ENCODE results near the gene NBEA. TPM values are rescaled to one million over a fixed set of nuclear protein-coding genes. Genes with fewer than 3 reads are reported as not detected.

Gene NBEA
- total RNA-seq, 1 experiment from 2014 or later, result 4.4 TPM

DNA sequence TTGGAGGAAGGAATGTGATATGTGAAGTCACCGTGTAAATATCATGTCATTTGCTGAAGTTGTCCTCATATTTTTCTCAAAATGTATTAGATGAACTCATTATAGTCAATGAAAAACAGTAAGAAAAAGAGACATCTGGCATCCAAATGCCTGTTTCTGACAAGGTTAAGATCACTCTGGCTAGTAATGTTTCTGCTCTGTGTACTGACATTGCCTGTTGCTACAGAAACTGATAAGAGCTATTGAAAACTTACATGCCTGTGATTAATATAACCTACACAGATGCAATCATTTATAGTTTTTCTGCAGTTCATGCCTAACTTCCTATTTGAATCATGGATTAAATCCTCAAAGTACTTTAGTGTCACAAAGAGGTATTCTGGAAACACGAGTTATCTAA, 249.8 kb downstream of the NBEA start:
- no TSS peak for BruUV-seq (replicated peaks)
- no peak overlapping the region for H3K4me2 ChIP-seq (ENCODE audit: low read length)
- H3K4me1 ChIP-seq (ENCODE audit: insufficient read depth, low read length), result no peaks in the 10 kb centered on the region
- H3K4me3 ChIP-seq (ENCODE audit: low read length), result no peak overlapping the region
- ChIA-PET CTCF (no interaction called here), POLR2A (ENCODE audit: unreplicated experiment) (no interaction called here)
- H3K9me3 ChIP-seq (ENCODE audit: low read length), result no peaks in the 10 kb centered on the region
- TF ChIP-seq EZH2phosphoT487 (IDR thresholded peaks at IDR 0.05; ENCODE audit: borderline replicate concordance, low read length) (no peak), EZH2 (IDR thresholded peaks at IDR 0.05; ENCODE audit: low read length, unreplicated experiment) (no peak)
- TF ChIP-seq, protein P1, sequence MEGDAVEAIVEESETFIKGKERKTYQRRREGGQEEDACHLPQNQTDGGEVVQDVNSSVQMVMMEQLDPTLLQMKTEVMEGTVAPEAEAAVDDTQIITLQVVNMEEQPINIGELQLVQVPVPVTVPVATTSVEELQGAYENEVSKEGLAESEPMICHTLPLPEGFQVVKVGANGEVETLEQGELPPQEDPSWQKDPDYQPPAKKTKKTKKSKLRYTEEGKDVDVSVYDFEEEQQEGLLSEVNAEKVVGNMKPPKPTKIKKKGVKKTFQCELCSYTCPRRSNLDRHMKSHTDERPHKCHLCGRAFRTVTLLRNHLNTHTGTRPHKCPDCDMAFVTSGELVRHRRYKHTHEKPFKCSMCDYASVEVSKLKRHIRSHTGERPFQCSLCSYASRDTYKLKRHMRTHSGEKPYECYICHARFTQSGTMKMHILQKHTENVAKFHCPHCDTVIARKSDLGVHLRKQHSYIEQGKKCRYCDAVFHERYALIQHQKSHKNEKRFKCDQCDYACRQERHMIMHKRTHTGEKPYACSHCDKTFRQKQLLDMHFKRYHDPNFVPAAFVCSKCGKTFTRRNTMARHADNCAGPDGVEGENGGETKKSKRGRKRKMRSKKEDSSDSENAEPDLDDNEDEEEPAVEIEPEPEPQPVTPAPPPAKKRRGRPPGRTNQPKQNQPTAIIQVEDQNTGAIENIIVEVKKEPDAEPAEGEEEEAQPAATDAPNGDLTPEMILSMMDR (conservative IDR thresholded peaks at IDR 0.05; ENCODE audit: low read depth, low read length), result no peak
- no peaks in the 10 kb centered on the region for H3F3A ChIP-seq (ENCODE audit: low read length, unreplicated experiment)
- DNase-seq, result no peak
- H3K9ac ChIP-seq (ENCODE audit: low read length), result no peak overlapping the region
- H3K27me3 ChIP-seq (ENCODE audit: low read length), result no peaks in the 10 kb centered on the region
- H3K9me2 ChIP-seq (replicated peaks; ENCODE audit: low read length), result no peaks in the 10 kb centered on the region
- H3K36me3 ChIP-seq (ENCODE audit: low read depth, low read length), result no peaks in the 10 kb centered on the region
- H2AFZ ChIP-seq (ENCODE audit: low read length), result no peak overlapping the region
- H4K20me1 ChIP-seq (ENCODE audit: low read length), result no peaks in the 10 kb centered on the region
- intact Hi-C loops (cut with micrococcal nuclease), result no loop called here
- no peak overlapping the region for H3K27ac ChIP-seq (ENCODE audit: low read length)
- ATAC-seq, result no peak
- H3K79me2 ChIP-seq (ENCODE audit: low read length), result no peaks in the 10 kb centered on the region

DNA sequence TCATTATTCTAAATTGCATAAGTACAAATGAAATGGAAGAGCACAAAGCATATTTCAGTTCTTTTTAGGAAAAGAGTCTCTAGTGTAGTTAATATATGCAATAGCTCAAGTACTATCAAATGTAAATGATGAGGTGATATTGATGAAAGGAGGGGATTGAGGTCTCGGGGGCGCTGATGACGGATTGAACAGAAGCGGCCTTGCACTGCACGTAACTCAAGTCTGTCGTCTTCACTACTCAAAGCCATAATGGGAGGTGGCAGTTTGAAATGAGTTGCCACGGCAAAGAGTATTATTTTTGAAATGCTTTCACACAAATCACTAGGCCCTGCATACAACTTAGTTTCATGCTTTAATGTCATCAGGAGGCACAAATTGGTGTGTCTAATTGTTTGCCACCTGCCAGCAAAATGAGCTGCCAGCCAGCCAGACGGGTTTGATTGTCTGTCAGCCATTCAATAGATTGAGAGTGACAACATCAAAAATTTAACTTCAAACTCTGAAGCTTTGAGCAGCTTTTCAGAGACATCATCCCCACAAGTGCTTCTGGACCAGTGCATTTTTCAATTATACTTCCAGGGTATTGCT, 256.6 kb downstream of the NBEA start:
- POLR2A ChIA-PET (ENCODE audit: unreplicated experiment), result no interaction called here

DNA sequence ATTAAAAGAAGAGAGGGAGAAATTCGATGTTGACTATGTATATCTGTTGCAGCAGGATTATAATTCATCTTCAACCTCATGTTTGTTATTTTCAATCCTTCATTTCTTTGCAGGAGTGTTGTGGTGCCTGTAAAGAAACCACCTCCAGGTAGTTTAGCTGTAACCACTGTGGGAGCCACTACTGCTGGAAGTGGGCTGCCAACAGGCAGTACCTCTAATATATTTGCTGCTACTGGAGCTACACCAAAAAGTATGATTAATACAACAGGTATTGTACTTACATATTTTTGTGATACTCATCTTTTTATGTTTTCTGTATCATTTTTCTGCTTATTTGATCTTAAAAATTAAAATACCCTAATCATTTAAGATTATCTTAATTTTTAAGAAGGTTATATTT, 266.5 kb downstream of the NBEA start:
- H3K4me1 ChIP-seq (ENCODE audit: insufficient read depth, low read length), result no peaks in the 10 kb centered on the region
- ATAC-seq, result peak; percentile 64
- no peaks in the 10 kb centered on the region for H3F3A ChIP-seq (ENCODE audit: low read length, unreplicated experiment)
- intact Hi-C loops (cut with micrococcal nuclease), result no loop called here
- H3K9me2 ChIP-seq (replicated peaks; ENCODE audit: low read length), result no peaks in the 10 kb centered on the region
- H2AFZ ChIP-seq (ENCODE audit: low read length), result no peak overlapping the region
- H3K4me3 ChIP-seq (ENCODE audit: low read length), result no peak overlapping the region
- no peak overlapping the region for H3K27ac ChIP-seq (ENCODE audit: low read length)
- DNase-seq, result peak; percentile 35
- no peak overlapping the region for H3K9ac ChIP-seq (ENCODE audit: low read length)
- H3K27me3 ChIP-seq (ENCODE audit: low read length), result no peaks in the 10 kb centered on the region
- no peak overlapping the region for H3K4me2 ChIP-seq (ENCODE audit: low read length)
- POLR2A ChIA-PET (ENCODE audit: unreplicated experiment), result interaction anchor here (0.7 kb wide), 1 partner anchor 198 kb away, joined by 5 read pairs; no protein-coding TSS in a partner anchor
- no peaks in the 10 kb centered on the region for H3K79me2 ChIP-seq (ENCODE audit: low read length)
- CTCF ChIA-PET, result no interaction called here
- TF ChIP-seq EZH2 (IDR thresholded peaks at IDR 0.05; ENCODE audit: low read length, unreplicated experiment) (no peak), EZH2phosphoT487 (IDR thresholded peaks at IDR 0.05; ENCODE audit: borderline replicate concordance, low read length) (no peak)
- TF ChIP-seq, protein P1 (conservative IDR thresholded peaks at IDR 0.05; ENCODE audit: low read depth, low read length), result no peak
- H4K20me1 ChIP-seq (ENCODE audit: low read length), result no peaks in the 10 kb centered on the region
- no peaks in the 10 kb centered on the region for H3K9me3 ChIP-seq (ENCODE audit: low read length)
- H3K36me3 ChIP-seq (ENCODE audit: low read depth, low read length), result no peaks in the 10 kb centered on the region
- no TSS peak for BruUV-seq (replicated peaks)

More for the DNA sequence above, 256.6 kb downstream of the NBEA start:
- DNase-seq, result no peak
- Histone ChIP-seq H3K4me3 (ENCODE audit: low read length) (no peak overlapping the region), H4K20me1 (ENCODE audit: low read length) (no peaks in the 10 kb centered on the region), H3F3A (ENCODE audit: low read length, unreplicated experiment) (no peaks in the 10 kb centered on the region), H3K27ac (ENCODE audit: low read length) (no peak overlapping the region), H3K4me2 (ENCODE audit: low read length) (no peak overlapping the region), H3K9ac (ENCODE audit: low read length) (no peak overlapping the region), H3K9me2 (replicated peaks; ENCODE audit: low read length) (no peaks in the 10 kb centered on the region), H3K27me3 (ENCODE audit: low read length) (no peaks in the 10 kb centered on the region), H3K36me3 (ENCODE audit: low read depth, low read length) (no peaks in the 10 kb centered on the region), H3K79me2 (ENCODE audit: low read length) (no peaks in the 10 kb centered on the region), H3K4me1 (ENCODE audit: insufficient read depth, low read length) (no peaks in the 10 kb centered on the region), H3K9me3 (ENCODE audit: low read length) (no peaks in the 10 kb centered on the region), H2AFZ (ENCODE audit: low read length) (no peak overlapping the region)
- intact Hi-C loops (cut with micrococcal nuclease), result no loop called here
- no peak for ATAC-seq
- no TSS peak for BruUV-seq (replicated peaks)
- CTCF ChIA-PET, result no interaction called here
- no peak for TF ChIP-seq EZH2phosphoT487 (IDR thresholded peaks at IDR 0.05; ENCODE audit: borderline replicate concordance, low read length)
- TF ChIP-seq EZH2 (IDR thresholded peaks at IDR 0.05; ENCODE audit: low read length, unreplicated experiment), result no peak
- TF ChIP-seq, protein P1 (conservative IDR thresholded peaks at IDR 0.05; ENCODE audit: low read depth, low read length), result no peak
